NCI-H524 (cell line): ENCODE results near the gene VEGFB.

Source experiments
- DNase-seq, 2 experiments: peaks; one replicate each; lab custom pipeline; 2025; lab: John Stamatoyannopoulos, UW

Gene VEGFB

GRCh38 chr11:64233913-64234586 lies at the start of gene VEGFB:
Gene VEGFB, plus strand, starts transcription at chr11:64234584. Its CDS starts 250 bp downstream, at chr11:64234834.
- peak in 1 of 2 experiments; percentile 36 for DNase-seq

DNA sequence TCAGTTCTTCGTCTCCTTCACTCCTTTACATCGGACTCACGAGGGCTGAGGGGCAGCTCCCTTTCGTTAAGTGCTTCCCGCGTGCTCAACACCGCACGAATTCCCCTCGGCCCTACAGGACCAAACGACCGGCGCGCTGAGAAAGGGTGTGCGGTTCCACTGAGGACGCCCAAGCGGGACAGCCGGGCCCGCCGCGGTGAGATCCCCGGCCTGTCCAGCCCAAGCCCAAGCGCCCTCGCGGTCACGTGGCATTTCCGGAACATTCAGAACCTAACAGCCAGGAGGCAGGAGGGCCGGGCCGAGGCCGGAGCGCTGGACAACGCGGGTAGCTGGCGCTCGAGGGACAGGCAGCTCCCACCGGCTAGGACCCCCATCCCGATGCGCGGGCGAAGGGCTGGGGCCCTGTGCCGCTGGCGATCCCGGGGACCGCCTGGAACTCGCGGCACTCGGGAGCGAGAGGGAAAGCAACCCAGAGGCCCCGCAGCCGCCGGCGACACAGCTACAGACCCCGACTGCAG lies 49.1 kb upstream of the VEGFB start:
- peak; percentile 48 to 60 for DNase-seq

DNA sequence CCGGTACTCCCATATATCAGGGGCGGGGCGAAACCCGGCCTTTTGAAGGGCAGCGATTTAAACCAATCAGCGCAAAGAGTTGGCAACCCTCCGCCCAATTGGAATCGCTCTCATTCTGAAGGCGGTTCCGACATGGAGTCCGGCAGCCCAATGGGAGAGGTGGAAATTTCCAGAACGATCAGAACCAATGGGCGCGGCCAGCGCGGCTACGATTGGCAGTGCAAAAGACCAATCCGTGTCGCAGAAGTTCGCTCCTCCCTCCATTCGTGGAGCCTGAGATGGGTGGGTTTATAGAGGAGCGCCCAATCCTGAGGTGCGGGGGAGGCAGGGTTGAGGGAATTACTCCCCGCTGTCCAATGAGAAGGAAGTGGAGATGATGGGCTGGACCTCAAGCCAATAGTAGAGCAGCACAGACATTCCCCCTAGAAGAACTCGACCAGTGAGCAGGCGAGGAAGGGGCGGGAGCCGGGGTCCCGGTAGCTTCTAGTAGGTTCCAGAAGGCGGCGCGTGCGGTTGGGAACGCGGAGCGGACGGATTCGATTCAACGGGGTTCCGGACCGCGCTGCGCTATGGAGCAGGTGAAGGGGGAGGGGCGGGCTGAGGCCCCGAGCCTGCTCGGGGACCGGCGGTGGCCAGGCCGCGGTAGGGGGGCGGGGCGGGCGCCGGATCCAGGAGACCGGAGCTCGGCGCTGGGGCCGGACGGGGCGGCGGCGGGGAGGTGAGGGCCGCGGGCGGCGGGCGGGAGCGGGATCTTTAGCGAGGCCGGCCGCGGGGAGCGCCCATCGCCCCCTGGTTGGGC lies 48.5 kb upstream of the VEGFB start, which contains the start of gene STIP1:
TSS of gene STIP1 (plus strand) at position 479 of the 799 bp plus-strand sequence. CDS start at position 570, 91 bp downstream.
- peak; percentile 100 for DNase-seq

DNA sequence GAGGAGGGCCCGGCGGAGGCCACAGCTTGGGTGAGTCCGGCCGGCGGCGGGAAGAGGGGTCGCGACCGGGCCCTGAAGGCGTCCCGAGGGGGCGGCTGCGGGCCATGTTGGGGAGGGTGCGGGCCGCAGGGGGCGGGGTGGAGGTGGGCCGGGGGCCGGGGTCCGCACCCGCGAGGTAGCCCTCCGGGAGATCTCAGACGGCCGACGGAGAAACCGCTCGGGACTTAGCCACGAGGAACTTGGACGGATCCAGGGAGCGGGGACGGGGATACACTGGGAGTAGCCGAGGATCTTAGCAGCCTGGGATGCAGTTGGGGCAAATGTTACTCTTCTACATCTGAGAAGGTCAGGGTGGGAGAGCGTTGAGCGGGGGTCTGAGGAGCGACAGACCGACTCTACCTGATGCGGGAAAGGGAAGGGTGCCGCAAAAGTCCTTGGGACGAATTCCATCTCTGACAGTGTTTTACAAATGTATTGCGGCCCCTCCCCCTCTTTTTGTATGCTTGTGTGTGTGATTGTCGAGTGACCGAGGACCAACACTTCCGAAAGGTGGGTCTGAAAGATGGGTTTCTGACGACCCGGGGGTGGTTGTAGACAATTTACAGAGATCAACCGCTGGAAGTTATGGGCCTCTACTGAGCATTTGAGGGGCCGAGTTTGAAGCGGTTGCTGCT lies 47.8 kb upstream of the VEGFB start:
- no peak for DNase-seq

DNA sequence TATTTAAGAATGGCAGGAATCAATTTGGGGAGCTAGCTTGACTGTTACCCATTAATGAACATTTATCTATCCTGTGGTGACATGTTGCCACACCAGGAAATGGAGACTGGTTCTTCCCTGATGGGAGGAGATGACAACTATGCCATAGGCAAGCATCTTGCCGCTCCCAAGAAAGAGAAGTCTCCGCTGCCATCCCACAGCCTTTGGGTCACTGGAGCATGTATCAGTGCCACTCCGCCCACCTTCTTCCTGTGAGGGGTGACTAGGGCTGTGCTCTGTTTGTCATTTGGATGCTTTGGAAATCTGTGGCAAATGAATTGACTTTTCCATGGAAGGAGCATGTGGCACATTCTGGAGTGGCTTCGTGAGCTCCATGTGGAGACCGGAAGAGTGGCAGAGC lies 42.0 kb upstream of the VEGFB start:
- no peak for DNase-seq

DNA sequence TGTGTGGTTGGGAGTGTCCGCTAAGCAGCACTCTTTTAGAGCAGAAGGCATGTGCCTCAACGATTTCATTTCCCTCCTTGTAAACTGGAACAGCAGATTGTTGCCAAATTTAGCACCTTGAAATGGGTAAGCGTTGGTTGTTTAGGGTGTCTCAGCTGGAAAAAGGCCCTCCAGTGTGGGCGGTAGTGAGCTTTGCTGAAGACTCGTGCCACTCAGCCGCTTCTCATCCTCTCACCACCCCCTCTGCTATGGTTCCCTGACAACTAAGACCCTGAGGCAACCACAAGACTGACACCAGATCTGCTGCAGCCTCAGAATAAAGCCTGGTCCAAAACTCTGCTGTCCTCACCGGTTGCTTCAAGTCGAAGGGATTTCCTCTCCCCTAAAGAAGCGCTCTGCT lies 37.8 kb upstream of the VEGFB start:
- DNase-seq, result no peak

DNA sequence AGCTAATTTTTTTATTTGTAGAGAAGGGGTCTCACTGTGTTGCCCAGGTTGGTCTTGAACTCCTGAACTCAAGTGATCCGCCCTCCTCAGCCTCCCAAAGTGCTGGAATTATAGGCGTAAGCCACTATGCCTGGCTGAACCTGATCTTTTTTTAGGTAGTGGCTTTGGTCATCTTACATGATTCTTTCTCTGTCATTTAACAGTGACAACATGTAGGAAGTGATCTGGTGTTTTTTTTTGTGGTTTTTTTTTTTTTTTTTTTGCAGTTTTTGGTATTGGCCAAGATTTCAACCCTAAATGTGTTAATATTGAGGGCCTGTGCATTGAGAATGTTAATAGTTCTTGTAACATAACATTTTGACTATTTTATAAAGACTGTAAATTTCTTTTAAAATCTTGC lies 35.9 kb upstream of the VEGFB start:
- no peak for DNase-seq

- no peak for DNase-seq
Observed at GRCh38 chr11:64201543-64201942, 32.8 kb upstream of the VEGFB start.

GRCh38 chr11:64202992-64203391 lies 31.4 kb upstream of the VEGFB start:
- DNase-seq, result no peak

GRCh38 chr11:64203421-64204079 lies 30.8 kb upstream of the VEGFB start:
- DNase-seq, result no peak

- DNase-seq, result no peak
Observed at GRCh38 chr11:64204080-64204440, 30.3 kb upstream of the VEGFB start.

- peak; percentile 87 to 96 for DNase-seq
Observed at GRCh38 chr11:64204464-64204989, 29.9 kb upstream of the VEGFB start.

- no peak for DNase-seq
Observed at GRCh38 chr11:64206457-64207255, 27.7 kb upstream of the VEGFB start, which contains the start of gene FERMT3. Gene FERMT3, plus strand, starts transcription at chr11:64206721. Its CDS starts 644 bp downstream, at chr11:64207365.

DNA sequence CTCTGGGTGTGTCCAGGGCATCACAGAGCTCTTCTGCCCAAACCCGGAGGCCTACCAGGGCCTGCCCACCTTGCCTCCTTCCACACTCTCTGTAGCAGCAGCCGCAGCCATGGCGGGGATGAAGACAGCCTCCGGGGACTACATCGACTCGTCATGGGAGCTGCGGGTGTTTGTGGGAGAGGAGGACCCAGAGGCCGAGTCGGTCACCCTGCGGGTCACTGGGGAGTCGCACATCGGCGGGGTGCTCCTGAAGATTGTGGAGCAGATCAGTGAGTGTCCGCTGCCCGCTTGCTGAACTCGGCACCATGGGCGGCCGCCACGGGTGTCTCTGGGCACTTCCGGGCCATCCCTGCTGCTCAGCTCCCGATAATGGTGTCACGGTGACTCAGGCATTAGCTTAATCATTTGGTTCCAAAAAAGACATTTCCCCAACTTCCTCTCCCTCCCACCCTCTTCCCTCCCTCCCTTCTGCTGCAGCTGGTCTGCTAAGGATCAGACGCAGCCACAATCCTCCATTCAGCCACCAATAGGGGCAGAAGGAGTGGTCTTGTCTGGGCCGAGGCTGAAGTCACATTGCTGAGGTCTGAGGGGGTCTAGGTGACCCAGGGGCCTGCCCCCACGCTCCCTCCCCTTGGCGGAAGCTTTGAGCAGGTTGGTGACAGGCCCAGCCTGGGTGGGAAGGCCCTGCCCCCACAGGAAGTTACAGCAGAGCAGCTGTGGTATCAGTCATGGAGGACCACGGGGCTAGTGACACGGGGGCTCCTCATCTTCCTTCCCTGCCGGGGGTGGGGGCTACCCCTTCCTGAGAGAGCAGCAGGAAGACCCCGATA lies 26.9 kb upstream of the VEGFB start:
- no peak for DNase-seq

DNA sequence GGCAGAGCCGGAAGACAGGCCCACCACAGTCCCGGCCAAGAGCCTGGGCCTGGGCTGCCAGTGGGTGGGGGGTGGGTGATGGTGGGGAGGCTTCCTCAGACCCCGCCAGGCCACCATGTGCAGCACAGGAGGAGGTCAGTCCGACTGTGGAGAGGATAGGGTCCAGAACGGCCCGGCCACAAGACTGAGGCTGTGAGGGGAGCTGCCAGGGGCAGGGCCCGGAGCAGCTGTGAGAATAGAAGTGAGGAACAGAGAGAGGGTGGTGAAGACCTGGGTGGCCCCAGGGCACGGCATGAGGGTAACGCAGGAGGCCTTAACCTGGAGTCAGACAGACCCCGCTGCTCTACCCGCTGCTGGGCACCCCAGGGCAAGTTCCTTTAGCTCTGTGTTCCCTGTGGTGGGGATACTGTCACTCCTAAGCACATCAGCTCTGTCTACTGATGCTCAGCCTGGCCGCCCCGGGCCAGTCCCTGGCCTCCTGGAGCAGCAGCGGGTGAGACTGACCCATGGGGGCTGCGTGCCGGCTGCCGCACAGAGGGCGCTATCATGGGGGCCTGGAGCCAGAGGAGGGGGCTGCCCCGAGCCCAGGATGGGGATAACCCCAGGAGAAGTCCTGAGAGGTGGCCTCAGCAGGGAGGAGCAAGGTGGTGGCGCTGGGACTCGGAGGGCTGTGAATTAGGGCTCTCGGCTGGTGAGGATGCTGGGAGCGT lies 26.1 kb upstream of the VEGFB start:
- DNase-seq, result no peak

GRCh38 chr11:64208796-64209562 lies 25.4 kb upstream of the VEGFB start:
- no peak for DNase-seq

DNA sequence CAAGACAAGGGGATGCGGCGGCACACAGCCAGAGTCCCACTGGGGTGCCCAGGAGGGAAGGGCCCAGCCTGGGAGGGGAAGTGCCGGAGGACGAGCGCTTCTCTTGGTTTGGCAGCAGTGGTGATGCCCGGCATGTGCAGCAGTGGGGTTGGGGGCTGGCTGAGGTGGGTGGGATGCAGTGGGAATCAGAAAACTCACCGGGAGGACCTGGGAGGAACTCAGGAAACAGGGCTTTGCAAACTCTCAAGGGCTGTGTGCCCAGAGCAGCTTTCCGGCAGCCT lies 24.9 kb upstream of the VEGFB start:
- no peak for DNase-seq

GRCh38 chr11:64210301-64211020 lies 23.9 kb upstream of the VEGFB start:
- DNase-seq, result peak in 1 of 2 experiments; percentile 47
